ENCODE data around the gene RHCE.
A peak's percentile ranks its signal among the peaks of the same experiment; 100 is the strongest.

GRCh38 chr1:25430967-25431881 is 10.6 kb upstream of the RHCE start:
- TF ChIP-seq POLR2A (IDR thresholded peaks at IDR 0.05; ENCODE audit: low read depth, low read length) (no peak), POLR2AphosphoS5 (IDR thresholded peaks at IDR 0.05; ENCODE audit: low read depth, low read length) (no peak), TAF1 (IDR thresholded peaks at IDR 0.05; ENCODE audit: low read depth, low read length) (no peak), SPI1 (IDR thresholded peaks at IDR 0.05; ENCODE audit: low read depth, low read length) (peak; percentile 39)

Measured in GM12891 (cell line).